Loucy (cell line): Measurements from ENCODE around the gene MORC3.

Experiments
- H2AFZ ChIP-seq: fragments of 200-600 bp; sonication (generic); 2 replicates; pipeline ENCODE4 v1.6.0; 2016; ENCODE audit warnings: antibody characterized with exemption, mild to moderate bottlenecking, low read length, moderate library complexity
- H3F3A ChIP-seq: fragments of 200-600 bp; 2 replicates; pipeline ENCODE4 v1.6.0; 2016; ENCODE audit warnings: antibody characterized with exemption, low read depth, mild to moderate bottlenecking
- H3K27me3 ChIP-seq: fragments of 200-600 bp; sonication (generic); 2 replicates; pipeline ENCODE4 v1.6.1; 2014; ENCODE audit warnings: low read length, mild to moderate bottlenecking; ENCODE audit not compliant: insufficient read depth, poor library complexity, severe bottlenecking
- H3K36me3 ChIP-seq: fragments of 200-600 bp; sonication (generic); 2 replicates; pipeline ENCODE4 v1.6.1; 2016; ENCODE audit warnings: low read length; ENCODE audit not compliant: insufficient read depth
- H3K4me1 ChIP-seq: fragments of 200-600 bp; sonication (generic); 2 replicates; pipeline ENCODE4 v1.5.1; 2014; ENCODE audit warnings: low read length, mild to moderate bottlenecking; ENCODE audit not compliant: insufficient read depth, poor library complexity, severe bottlenecking
- H3K4me2 ChIP-seq: fragments of 200-600 bp; sonication (generic); 2 replicates; pipeline ENCODE4 v1.6.0; 2014; ENCODE audit warnings: antibody characterized with exemption, low read length, low read depth, mild to moderate bottlenecking; ENCODE audit not compliant: poor library complexity, severe bottlenecking
- H3K4me3 ChIP-seq: fragments of 200-600 bp; sonication (generic); 2 replicates; pipeline ENCODE4 v1.5.1; 2014; ENCODE audit warnings: low read length, mild to moderate bottlenecking, mixed read lengths; ENCODE audit not compliant: poor library complexity, severe bottlenecking
- H3K79me2 ChIP-seq: fragments of 200-600 bp; sonication (generic); 2 replicates; pipeline ENCODE4 v1.6.1; 2014; ENCODE audit warnings: low read length; ENCODE audit not compliant: insufficient read depth
- H3K9ac ChIP-seq: fragments of 200-600 bp; sonication (generic); 2 replicates; pipeline ENCODE4 v1.6.0; 2014; ENCODE audit warnings: mild to moderate bottlenecking, low read depth, low read length, moderate library complexity; ENCODE audit not compliant: poor library complexity, severe bottlenecking
- H3K9me2 ChIP-seq: fragments of 200-600 bp; sonication (generic); replicated peaks from 2 replicates; pipeline ENCODE4 v1.6.1; 2016; ENCODE audit warnings: low read depth, low read length, mixed read lengths
- H3K9me3 ChIP-seq: fragments of 200-600 bp; sonication (generic); 2 replicates; pipeline ENCODE4 v1.6.1; 2014; ENCODE audit warnings: mild to moderate bottlenecking, antibody characterized with exemption, low read length, low read depth; ENCODE audit not compliant: insufficient read depth
- H4K20me1 ChIP-seq: fragments of 200-600 bp; sonication (generic); 2 replicates; pipeline ENCODE4 v1.6.0; 2014; ENCODE audit warnings: antibody characterized with exemption, low read length, mild to moderate bottlenecking; ENCODE audit not compliant: insufficient read depth, poor library complexity, severe bottlenecking
- EZH2phosphoT487 ChIP-seq: fragments of 200-600 bp; IDR thresholded peaks from 2 replicates; pipeline ENCODE4 v1.6.1; 2018; ENCODE audit warnings: antibody characterized with exemption, mild to moderate bottlenecking, moderate library complexity, borderline replicate concordance
- TF ChIP-seq, protein P1 (sequence below): fragments of 200-600 bp; sonication (generic); conservative IDR thresholded peaks from 2 replicates; pipeline ENCODE4 v1.5.1; 2014; ENCODE audit warnings: mild to moderate bottlenecking, antibody characterized with exemption, low read length

The MORC3 gene

DNA sequence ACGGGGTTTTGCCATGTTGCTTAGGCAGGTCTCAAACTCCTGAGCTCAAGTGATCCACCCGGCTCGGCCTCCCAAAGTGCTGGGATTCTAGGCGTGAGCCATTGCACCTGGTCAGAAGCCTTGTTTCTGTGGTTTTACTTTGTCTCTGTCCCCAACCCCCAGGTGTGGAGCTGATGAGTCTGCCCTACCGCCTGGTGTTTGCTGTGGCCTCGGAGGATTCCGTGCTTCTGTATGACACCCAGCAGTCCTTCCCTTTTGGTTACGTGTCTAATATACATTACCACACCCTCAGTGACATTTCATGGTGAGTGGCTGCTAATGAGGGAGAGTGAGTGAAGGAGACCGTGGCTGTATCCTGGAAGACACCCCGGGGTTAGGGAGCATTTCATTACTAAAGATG, 91.3 kb downstream of the MORC3 start:
- Histone ChIP-seq H2AFZ (no peak overlapping the region), H3K79me2 (no peaks in the 10 kb centered on the region), H3K4me1 (no peaks in the 10 kb centered on the region), H3F3A (no peaks in the 10 kb centered on the region), H3K9ac (no peak overlapping the region), H4K20me1 (no peaks in the 10 kb centered on the region), H3K4me3 (no peak overlapping the region), H3K9me2 (no peaks in the 10 kb centered on the region), H3K27me3 (no peaks in the 10 kb centered on the region), H3K9me3 (no peaks in the 10 kb centered on the region), H3K4me2 (no peak overlapping the region), H3K36me3 (peaks cover 36% of the 10 kb centered on the region; the same call in 1 of the 2 replicates)
- TF ChIP-seq EZH2phosphoT487 = no peak
- TF ChIP-seq, protein P1, sequence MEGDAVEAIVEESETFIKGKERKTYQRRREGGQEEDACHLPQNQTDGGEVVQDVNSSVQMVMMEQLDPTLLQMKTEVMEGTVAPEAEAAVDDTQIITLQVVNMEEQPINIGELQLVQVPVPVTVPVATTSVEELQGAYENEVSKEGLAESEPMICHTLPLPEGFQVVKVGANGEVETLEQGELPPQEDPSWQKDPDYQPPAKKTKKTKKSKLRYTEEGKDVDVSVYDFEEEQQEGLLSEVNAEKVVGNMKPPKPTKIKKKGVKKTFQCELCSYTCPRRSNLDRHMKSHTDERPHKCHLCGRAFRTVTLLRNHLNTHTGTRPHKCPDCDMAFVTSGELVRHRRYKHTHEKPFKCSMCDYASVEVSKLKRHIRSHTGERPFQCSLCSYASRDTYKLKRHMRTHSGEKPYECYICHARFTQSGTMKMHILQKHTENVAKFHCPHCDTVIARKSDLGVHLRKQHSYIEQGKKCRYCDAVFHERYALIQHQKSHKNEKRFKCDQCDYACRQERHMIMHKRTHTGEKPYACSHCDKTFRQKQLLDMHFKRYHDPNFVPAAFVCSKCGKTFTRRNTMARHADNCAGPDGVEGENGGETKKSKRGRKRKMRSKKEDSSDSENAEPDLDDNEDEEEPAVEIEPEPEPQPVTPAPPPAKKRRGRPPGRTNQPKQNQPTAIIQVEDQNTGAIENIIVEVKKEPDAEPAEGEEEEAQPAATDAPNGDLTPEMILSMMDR = no peak

DNA sequence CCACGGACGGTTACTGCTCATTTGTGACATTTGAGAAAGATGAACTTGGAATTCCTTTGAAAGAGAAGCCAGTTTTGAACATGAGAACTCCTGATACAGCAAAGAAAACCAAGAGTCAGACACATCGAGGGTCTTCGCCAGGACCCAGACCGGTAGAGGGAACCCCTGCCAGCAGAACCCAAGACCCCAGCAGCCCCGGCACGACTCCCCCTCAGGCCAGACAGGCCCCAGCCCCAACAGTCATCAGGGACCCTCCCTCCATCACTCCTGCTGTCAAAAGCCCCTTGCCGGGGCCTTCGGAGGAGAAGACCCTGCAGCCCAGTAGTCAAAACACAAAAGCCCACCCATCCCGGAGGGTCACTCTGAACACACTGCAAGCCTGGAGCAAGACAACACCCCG, 92.9 kb downstream of the MORC3 start:
- H3K4me1 ChIP-seq = no peaks in the 10 kb centered on the region
- H3F3A ChIP-seq = no peaks in the 10 kb centered on the region
- H3K79me2 ChIP-seq = no peaks in the 10 kb centered on the region
- H3K36me3 ChIP-seq = peaks cover 41% of the 10 kb centered on the region; the same call in 1 of the 2 replicates
- H3K27me3 ChIP-seq = no peaks in the 10 kb centered on the region
- no peak overlapping the region for H2AFZ ChIP-seq
- H3K9me2 ChIP-seq = no peaks in the 10 kb centered on the region
- TF ChIP-seq, protein P1 = no peak
- no peak for TF ChIP-seq EZH2phosphoT487
- no peaks in the 10 kb centered on the region for H3K9me3 ChIP-seq
- no peak overlapping the region for H3K4me3 ChIP-seq
- H3K9ac ChIP-seq = no peak overlapping the region
- H4K20me1 ChIP-seq = no peaks in the 10 kb centered on the region
- no peak overlapping the region for H3K4me2 ChIP-seq

DNA sequence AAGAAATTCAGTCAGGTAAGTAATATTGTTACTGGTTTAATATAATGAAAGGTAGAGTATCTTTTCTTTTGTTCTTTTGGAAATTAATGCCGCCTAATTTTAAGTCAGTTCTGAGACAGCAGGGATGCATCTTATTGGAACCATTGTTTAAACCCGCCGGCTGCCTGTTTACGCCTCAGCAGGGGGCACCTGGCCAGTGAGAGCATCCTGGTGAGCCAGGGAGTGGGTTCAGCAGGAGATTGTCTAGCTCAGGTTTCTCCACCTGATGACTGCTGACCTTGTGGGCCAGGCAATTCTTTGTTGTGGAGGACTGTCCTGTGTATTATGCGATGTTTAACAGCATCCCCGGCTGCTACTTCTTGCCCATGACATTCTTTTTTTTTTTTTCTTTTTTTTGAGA, 95.4 kb downstream of the MORC3 start:
- no peak overlapping the region for H3K9ac ChIP-seq
- no peaks in the 10 kb centered on the region for H3K9me3 ChIP-seq
- H3K4me3 ChIP-seq = no peak overlapping the region
- H3K4me2 ChIP-seq = no peak overlapping the region
- no peaks in the 10 kb centered on the region for H3K27me3 ChIP-seq
- H3F3A ChIP-seq = no peaks in the 10 kb centered on the region
- peaks cover 40% of the 10 kb centered on the region; the same call in 1 of the 2 replicates for H3K36me3 ChIP-seq
- H3K79me2 ChIP-seq = no peaks in the 10 kb centered on the region
- TF ChIP-seq, protein P1 = no peak
- TF ChIP-seq EZH2phosphoT487 = no peak
- no peaks in the 10 kb centered on the region for H3K9me2 ChIP-seq
- H3K4me1 ChIP-seq = no peaks in the 10 kb centered on the region
- H2AFZ ChIP-seq = no peak overlapping the region
- no peaks in the 10 kb centered on the region for H4K20me1 ChIP-seq
